Bronchial epithelial cell (primary cell): Measurements from ENCODE around the gene GNG12. TPM values are rescaled to one million over a fixed set of nuclear protein-coding genes. Genes with fewer than 3 reads are reported as not detected.
A peak's percentile ranks its signal among the peaks of the same experiment; 100 is the strongest.

Experiments
- DNase-seq: peaks from one replicate; pipeline ENCODE4 v3.0.0-alpha.2; 2010; ENCODE audit warnings: low read depth
- FAIRE-seq: peaks from 2 replicates; lab custom pipeline; 2011; peaks lifted over from hg19 to GRCh38; lab: Jason Lieb, UNC
- H3K27me3 ChIP-seq: 2 replicates; pipeline ENCODE4 v1.5.1; 2011; ENCODE audit warnings: low read length; ENCODE audit not compliant: control insufficient read depth, insufficient read depth
- H3K36me3 ChIP-seq: 2 replicates; pipeline ENCODE4 v1.5.1; 2011; ENCODE audit warnings: low read length; ENCODE audit not compliant: control insufficient read depth, insufficient read depth
- H3K4me3 ChIP-seq: 2 replicates; pipeline ENCODE4 v1.5.1; 2011; ENCODE audit warnings: mild to moderate bottlenecking, low read depth, low read length, control low read depth
- total RNA-seq: library from RNA; depleted of rRNA; stranded (reverse); fragments of >200 nt; gene quantifications from 2 replicates; pipeline ENCODE4 v1.2.1, GENCODE V29; 2014
- TF ChIP-seq, protein P1 (sequence below): IDR thresholded peaks from 2 replicates; pipeline ENCODE4 v1.5.1; 2011; ENCODE audit warnings: mild to moderate bottlenecking, moderate library complexity, low read length, control low read depth, inconsistent platforms; ENCODE audit not compliant: insufficient read depth, severe bottlenecking

GNG12 gene
- total RNA-seq, 1 donor from 2014 or later, result 75.3 TPM

DNA sequence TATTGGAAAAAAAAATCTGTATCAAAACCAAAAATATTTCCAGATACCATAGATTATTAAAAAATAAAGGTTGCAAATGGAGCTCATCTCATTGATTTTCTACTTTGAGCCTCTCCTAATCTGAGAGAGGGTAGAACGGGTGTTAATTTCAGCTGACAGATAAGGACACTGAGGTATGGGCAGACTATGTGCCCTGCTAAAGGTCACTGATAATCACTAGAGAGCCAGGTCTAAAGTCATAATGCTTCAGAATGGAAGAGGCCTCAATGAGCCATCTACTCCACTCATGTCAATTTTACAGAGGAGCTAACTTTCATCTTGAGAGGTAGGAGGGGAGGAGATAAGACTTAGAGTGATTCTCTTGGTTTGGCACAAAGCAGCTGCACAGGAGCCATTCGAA lies 21.0 kb downstream of the GNG12 start:
- TF ChIP-seq, protein P1, sequence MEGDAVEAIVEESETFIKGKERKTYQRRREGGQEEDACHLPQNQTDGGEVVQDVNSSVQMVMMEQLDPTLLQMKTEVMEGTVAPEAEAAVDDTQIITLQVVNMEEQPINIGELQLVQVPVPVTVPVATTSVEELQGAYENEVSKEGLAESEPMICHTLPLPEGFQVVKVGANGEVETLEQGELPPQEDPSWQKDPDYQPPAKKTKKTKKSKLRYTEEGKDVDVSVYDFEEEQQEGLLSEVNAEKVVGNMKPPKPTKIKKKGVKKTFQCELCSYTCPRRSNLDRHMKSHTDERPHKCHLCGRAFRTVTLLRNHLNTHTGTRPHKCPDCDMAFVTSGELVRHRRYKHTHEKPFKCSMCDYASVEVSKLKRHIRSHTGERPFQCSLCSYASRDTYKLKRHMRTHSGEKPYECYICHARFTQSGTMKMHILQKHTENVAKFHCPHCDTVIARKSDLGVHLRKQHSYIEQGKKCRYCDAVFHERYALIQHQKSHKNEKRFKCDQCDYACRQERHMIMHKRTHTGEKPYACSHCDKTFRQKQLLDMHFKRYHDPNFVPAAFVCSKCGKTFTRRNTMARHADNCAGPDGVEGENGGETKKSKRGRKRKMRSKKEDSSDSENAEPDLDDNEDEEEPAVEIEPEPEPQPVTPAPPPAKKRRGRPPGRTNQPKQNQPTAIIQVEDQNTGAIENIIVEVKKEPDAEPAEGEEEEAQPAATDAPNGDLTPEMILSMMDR, result no peak
- DNase-seq, result no peak
- no peaks in the 10 kb centered on the region for H3K27me3 ChIP-seq
- H3K4me3 ChIP-seq, result no peak overlapping the region
- H3K36me3 ChIP-seq, result peaks cover 3% of the 10 kb centered on the region
- no peak for FAIRE-seq

DNA sequence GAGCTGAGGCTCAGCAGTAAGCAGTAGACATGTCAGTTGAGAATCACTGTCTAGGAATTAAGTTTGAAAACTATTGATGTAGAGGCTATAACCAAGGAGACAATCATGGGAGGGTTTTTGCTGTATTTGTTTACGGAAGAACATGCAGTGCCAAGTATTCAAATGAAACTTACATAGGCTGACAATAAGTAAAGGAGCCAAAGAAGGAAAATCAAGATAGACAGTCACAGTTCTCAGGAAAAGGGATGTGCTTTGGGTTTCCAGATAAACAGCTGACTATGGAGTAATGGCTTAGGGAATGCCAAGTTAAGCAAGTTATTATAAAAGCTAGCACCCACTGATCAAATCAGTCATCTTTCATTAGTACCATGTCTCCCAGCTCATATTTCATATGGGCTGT lies 21.5 kb downstream of the GNG12 start:
- FAIRE-seq, result no peak
- Histone ChIP-seq H3K27me3 (no peaks in the 10 kb centered on the region), H3K36me3 (peaks cover 3% of the 10 kb centered on the region), H3K4me3 (no peak overlapping the region)
- DNase-seq, result no peak
- TF ChIP-seq, protein P1, result no peak

DNA sequence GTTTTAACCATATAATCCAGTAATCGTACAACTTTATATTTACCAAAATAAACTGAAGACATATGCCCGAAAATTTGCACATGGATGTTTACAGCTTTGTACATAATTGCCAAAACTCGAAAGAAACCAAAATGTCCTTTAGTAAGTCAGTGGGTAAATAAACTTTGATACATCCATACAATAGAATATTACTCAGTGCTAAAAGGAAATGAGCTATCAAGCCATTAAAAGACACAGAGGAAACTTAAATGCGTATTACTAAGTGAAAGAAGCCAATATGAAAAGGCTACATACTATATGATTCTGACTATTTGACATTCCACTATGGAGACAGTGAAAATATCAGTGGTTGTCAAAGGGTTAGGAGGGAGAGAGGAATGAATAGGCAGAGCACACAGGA lies 23.4 kb downstream of the GNG12 start:
- no peak overlapping the region for H3K4me3 ChIP-seq
- H3K36me3 ChIP-seq, result peaks cover 1% of the 10 kb centered on the region
- TF ChIP-seq, protein P1, result no peak
- no peaks in the 10 kb centered on the region for H3K27me3 ChIP-seq
- FAIRE-seq (no peak), DNase-seq (no peak)

DNA sequence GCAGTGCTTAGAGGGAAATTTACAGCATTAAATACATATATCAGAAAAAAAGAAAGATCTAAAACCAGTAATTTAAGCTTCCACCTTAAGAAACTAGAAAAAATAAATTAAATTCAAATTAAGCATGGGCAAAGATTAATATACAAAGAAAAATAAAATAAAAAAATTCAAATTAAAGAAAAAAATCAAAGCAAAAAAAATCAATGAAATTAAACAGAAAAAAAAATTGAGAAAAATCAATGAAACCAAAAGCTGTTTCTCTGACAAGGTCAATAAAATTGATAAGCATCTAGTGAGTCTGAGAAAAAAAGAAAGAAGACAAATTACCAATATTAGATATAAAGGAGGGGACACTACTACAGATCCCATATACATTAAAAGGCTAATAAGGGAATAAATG lies 26.0 kb downstream of the GNG12 start:
- no peaks in the 10 kb centered on the region for H3K36me3 ChIP-seq
- no peaks in the 10 kb centered on the region for H3K27me3 ChIP-seq
- DNase-seq, result no peak
- TF ChIP-seq, protein P1, result no peak
- H3K4me3 ChIP-seq, result no peak overlapping the region
- FAIRE-seq, result no peak

DNA sequence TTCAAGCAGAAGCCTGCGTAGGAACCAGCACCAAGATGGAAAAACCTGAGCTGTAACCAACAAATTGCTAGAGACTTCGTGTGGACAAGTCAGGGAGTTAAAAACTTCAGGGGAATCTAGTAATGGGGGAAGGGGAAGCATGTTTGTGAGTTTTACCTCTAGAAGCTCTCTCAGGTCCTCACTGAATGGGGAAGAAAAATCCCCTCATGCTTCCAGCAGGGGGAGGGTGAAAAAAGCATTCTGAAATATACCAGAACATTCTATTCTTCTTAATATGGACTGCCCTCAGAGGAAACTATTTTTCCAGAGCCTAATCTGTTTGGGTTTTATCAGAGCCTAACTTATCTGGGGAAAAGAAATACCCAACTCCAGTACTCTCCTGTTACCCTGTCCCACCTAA lies 28.6 kb downstream of the GNG12 start:
- no peak overlapping the region for H3K4me3 ChIP-seq
- H3K27me3 ChIP-seq, result no peaks in the 10 kb centered on the region
- FAIRE-seq (no peak), DNase-seq (no peak)
- TF ChIP-seq, protein P1, result no peak
- peaks cover 1% of the 10 kb centered on the region for H3K36me3 ChIP-seq

DNA sequence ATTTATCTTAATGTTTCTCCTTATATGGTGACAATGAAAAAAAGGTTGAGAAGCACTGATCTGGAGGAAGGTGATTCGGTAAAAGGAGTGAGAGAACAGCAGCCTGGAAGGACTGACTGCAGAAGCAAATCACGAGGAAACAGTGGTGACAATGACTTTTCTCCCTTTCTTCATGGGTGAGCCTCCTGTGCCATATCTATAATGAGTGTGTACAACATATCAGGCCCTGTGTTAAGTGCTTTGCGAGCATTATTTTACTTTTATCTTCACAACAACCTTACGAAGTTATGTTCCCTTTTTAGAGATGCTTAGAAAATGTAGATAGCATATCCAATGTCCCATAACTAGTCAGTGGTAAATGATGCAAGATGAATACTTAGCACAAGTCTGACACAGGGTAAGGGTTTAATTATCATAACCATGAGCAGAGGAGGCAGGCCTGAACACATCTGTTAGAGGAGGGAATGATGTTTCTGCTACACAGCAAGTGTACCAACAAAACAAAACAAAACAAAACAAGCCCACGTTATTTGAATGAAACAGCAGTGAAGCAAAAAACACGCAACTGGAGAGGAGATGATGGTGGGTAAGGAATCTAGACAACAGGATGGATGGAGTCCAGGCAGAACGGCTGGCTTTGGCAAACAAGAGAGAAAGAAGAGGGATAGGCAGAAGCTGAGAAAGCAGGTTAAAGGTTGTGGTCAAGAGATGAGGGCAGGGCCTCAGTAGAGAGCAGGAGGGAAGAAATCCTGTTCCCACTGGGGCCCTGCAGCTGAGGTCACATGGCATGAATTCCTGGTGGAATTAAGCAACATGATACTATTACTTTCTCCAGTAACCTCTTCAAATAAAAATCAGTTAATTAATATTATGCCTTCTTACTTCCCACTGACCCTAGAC lies 29.6 kb downstream of the GNG12 start:
- H3K36me3 ChIP-seq, result peaks cover 1% of the 10 kb centered on the region
- H3K4me3 ChIP-seq, result no peak overlapping the region
- DNase-seq (peak; percentile 90), FAIRE-seq (no peak)
- TF ChIP-seq, protein P1, result no peak
- no peaks in the 10 kb centered on the region for H3K27me3 ChIP-seq
